Pancreas (tissue), 10 donors: ENCODE data around the gene S100A2. TPM values are rescaled to one million over a fixed set of nuclear protein-coding genes. Genes with fewer than 3 reads are reported as not detected.
A peak's percentile ranks its signal among the peaks of the same experiment; 100 is the strongest.
"Not testable (repeated sequence)": the region's sequence is repeated elsewhere in the genome, so short reads cannot be mapped to it uniquely, and the experiment has no call there.

ENCODE experiments used
- ATAC-seq, 4 donors: fragments of 200-7000 bp; cut with Tn5 transposase; one replicate each; pipeline versions ENCODE4 v1.8.0 to v1.9.1; 2020; ENCODE audit warnings: mild to moderate bottlenecking in 4 of 4, moderate library complexity in 4 of 4
- DNase-seq, 6 donors: peaks; one replicate each; pipeline ENCODE4 v3.0.0-alpha.2; 2020
- FAIRE-seq: peaks from 2 replicates; lab custom pipeline; 2012; peaks lifted over from hg19 to GRCh38; lab: Jason Lieb, UNC
- H3K27ac ChIP-seq, 4 donors: fragments of 200-600 bp; sonication (generic); 1 replicate in 3 of 4; 2 replicates in 1 of 4; pipeline versions ENCODE4 v1.5.0 to v1.8.0; 2020
- H3K27me3 ChIP-seq, 4 donors: fragments of 200-600 bp; one replicate each; pipeline ENCODE4 v1.8.0; 2021
- H3K36me3 ChIP-seq, 3 donors: fragments of 200-600 bp; sonication (generic) in 1 of 3; one replicate each; pipeline versions ENCODE4 v1.5.0 to v1.8.0; 2020 to 2021
- H3K4me1 ChIP-seq, 3 donors: fragments of 200-600 bp; one replicate each; pipeline ENCODE4 v1.8.0; 2021
- H3K4me3 ChIP-seq, 4 donors: fragments of 200-600 bp; sonication (generic) in 2 of 4; one replicate each; pipeline versions ENCODE4 v1.5.0 to v1.8.0; 2020 to 2021
- H3K9me3 ChIP-seq, 4 donors: fragments of 200-600 bp; one replicate each; pipeline ENCODE4 v1.8.0; 2021
- CTCF ChIP-seq, 4 donors: fragments of 200-600 bp; sonication (generic) in 3 of 4; IDR thresholded peaks; one replicate each; pipeline versions ENCODE4 v1.5.0 to v1.8.0; 2021; ENCODE audit warnings: antibody characterized with exemption in 4 of 4
- WGBS, 2 donors: extraction: QIAGEN DNeasy Blood & Tissue Kit; methylation state at CpG; one replicate each; pipeline ENCODE4 v1.1.7; 2013; 5-methylcytosine and 5-hydroxymethylcytosine counted together
- intact Hi-C, 3 donors: fragments of 100-400 bp; cut with DNase I; formaldehyde crosslinking; loops; one replicate each; pipeline versions ENCODE4 v1.11.1 to v1.14.2; 2022
- polyA plus RNA-seq, 2 donors: library from polyadenylated mRNA; stranded (reverse); fragments of 200-250 nt; gene quantifications; one replicate each; pipeline ENCODE4 v1.2.3, GENCODE V29; 2013
- total RNA-seq, 6 donors: library from RNA; stranded (reverse); fragmentation: NEBNext Ultra II Directional in 4 of 6; extraction: Animal tissue kit (Norgen Biotek cat#: 25700) in 4 of 6; gene quantifications; one replicate each; pipeline versions ENCODE4 v1.2.1 to v1.2.4, GENCODE V29; 2021 to 2023
- donor health status: healthy with polysubstance abuse.
- donor health status: DM: no; HTN: no; CAD: no; lungs with moderate emphysema.
- donor health status: DM: no; HTN: no; CAD: no.
- donor health status: control.
- donor health status: control.
- donor health status: Bipolar disorder and iron deficiency.
- donor health status: DM: yes; HTN: yes; CAD: no.
- donor health status: DM: no; HTN: no; CAD: no.
- donor health status: DM: no; HTN: no; CAD: no.
- donor health status: DM: yes; HTN: yes; CAD: no.

S100A2 gene
- total and polyA plus RNA-seq, 8 donors: 0.60 to 2.8 (median 1.3) TPM; not detected in 2

GRCh38 chr1:153531638-153532037, 34.0 kb downstream of the S100A2 start:
- H3K9me3 ChIP-seq: no peaks in the 10 kb centered on the region
- no peaks in the 10 kb centered on the region for H3K27me3 ChIP-seq
- FAIRE-seq: no peak
- H3K36me3 ChIP-seq: no peaks in the 10 kb centered on the region
- intact Hi-C loops: no loop called here
- ATAC-seq: no peak
- no peak for TF ChIP-seq CTCF (IDR thresholded peaks at IDR 0.05)
- H3K4me3 ChIP-seq: no peak overlapping the region
- 83 to 90% methylated on average over 3 of the region's 3 CpGs for WGBS, 2 donors
- DNase-seq: no peak
- no peak overlapping the region for H3K27ac ChIP-seq
- H3K4me1 ChIP-seq: no peaks in the 10 kb centered on the region

DNA sequence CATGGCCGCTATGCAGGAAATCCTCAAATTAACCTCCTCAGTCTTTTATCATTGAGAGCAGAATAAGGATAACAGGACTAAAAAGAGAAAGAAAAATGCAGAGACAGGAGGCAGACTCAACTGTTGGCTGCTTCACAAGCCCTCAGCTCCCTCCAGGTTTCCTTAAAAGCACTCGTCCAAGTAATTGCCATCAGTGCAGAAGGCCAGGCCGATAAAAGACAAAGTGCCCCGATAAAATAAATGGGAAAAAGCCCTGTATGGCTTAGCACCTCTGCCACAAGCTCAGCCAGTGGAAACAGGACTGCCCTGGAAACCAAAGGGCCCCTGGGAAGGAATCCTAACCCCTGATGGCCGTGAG, 38.0 kb downstream of the S100A2 start:
- FAIRE-seq (no peak), DNase-seq (no peak), ATAC-seq (no peak)
- no peaks in the 10 kb centered on the region for H3K9me3 ChIP-seq
- H3K4me1 ChIP-seq: no peaks in the 10 kb centered on the region
- no peaks in the 10 kb centered on the region for H3K27me3 ChIP-seq
- intact Hi-C loops: no loop called here
- no peak for TF ChIP-seq CTCF (IDR thresholded peaks at IDR 0.05)
- no peak overlapping the region for H3K27ac ChIP-seq
- H3K4me3 ChIP-seq: no peak overlapping the region
- WGBS, 2 donors: 85 to 88% methylated on average over 5 of the region's 5 CpGs
- H3K36me3 ChIP-seq: no peaks in the 10 kb centered on the region

- H3K36me3 ChIP-seq: no peaks in the 10 kb centered on the region
- no peak overlapping the region for H3K4me3 ChIP-seq
- H3K9me3 ChIP-seq: no peaks in the 10 kb centered on the region
- no peak for FAIRE-seq
- no peaks in the 10 kb centered on the region for H3K27me3 ChIP-seq
- no peak overlapping the region for H3K27ac ChIP-seq
- intact Hi-C loops: no loop called here
- WGBS, 2 donors: 82 to 86% methylated on average over 8 of the region's 8 CpGs
- no peak for DNase-seq
- peak in 1 of 4 donors; percentile 18 for ATAC-seq
- no peak for TF ChIP-seq CTCF (IDR thresholded peaks at IDR 0.05)
- H3K4me1 ChIP-seq: no peaks in the 10 kb centered on the region
These were observed 38.5 kb downstream of the S100A2 start for GRCh38 chr1:153527023-153527682.

GRCh38 chr1:153526132-153526543, 39.5 kb downstream of the S100A2 start:
- Histone ChIP-seq H3K36me3 (no peaks in the 10 kb centered on the region), H3K27me3 (no peaks in the 10 kb centered on the region), H3K4me1 (no peaks in the 10 kb centered on the region), H3K9me3 (no peaks in the 10 kb centered on the region), H3K27ac (no peak overlapping the region), H3K4me3 (no peak overlapping the region)
- no peak for TF ChIP-seq CTCF (IDR thresholded peaks at IDR 0.05)
- ATAC-seq: peak in 3 of 4 donors; percentile 21 to 38 (median 35)
- 20 to 22% methylated on average over 8 of the region's 8 CpGs for WGBS, 2 donors
- FAIRE-seq: no peak
- DNase-seq: no peak
- intact Hi-C loops: no loop called here

DNA sequence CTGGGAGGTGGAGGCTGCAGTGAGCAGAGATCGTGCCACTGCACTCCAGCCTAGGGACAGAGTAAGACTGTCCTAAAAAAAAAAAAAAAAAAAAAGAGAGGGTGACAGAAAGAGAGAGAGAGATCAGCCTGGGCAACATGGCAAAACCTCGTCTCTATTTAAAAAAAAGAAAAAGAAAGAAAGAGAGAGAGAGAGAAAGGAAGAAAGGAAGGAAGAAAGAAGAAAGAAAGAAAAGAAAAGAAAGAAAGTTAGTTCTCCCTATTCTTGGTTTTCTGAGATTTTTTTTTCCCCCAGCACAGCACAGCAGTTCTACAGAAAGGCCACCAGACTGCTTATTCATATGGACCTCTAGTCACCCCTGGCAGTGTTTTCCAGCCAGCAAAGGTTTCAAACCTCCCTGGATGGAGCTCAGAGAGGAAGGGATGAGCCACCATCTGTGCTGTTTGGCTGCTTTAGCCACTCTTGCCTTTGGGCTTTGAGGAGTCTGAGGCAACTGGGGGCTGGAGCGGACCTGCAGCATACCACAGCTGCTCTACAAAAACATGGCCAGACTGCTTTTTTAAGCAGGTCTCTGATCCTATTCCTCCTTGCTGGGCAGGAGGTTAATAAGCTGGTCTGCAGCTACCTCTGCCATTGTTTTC, 40.4 kb downstream of the S100A2 start:
- Histone ChIP-seq H3K4me3 (no peak overlapping the region), H3K27ac (no peak overlapping the region), H3K27me3 (no peaks in the 10 kb centered on the region), H3K9me3 (no peaks in the 10 kb centered on the region), H3K4me1 (peaks cover 0 to 5% (median 0%) of the 10 kb centered on the region in 3 donors), H3K36me3 (no peaks in the 10 kb centered on the region)
- intact Hi-C loops: no loop called here
- FAIRE-seq (no peak), DNase-seq (no peak), ATAC-seq (peak in 3 of 4 donors; percentile 24 to 48 (median 41))
- no peak for TF ChIP-seq CTCF (IDR thresholded peaks at IDR 0.05)
- 54 to 56% methylated on average over 3 of the region's 3 CpGs for WGBS, 2 donors

DNA sequence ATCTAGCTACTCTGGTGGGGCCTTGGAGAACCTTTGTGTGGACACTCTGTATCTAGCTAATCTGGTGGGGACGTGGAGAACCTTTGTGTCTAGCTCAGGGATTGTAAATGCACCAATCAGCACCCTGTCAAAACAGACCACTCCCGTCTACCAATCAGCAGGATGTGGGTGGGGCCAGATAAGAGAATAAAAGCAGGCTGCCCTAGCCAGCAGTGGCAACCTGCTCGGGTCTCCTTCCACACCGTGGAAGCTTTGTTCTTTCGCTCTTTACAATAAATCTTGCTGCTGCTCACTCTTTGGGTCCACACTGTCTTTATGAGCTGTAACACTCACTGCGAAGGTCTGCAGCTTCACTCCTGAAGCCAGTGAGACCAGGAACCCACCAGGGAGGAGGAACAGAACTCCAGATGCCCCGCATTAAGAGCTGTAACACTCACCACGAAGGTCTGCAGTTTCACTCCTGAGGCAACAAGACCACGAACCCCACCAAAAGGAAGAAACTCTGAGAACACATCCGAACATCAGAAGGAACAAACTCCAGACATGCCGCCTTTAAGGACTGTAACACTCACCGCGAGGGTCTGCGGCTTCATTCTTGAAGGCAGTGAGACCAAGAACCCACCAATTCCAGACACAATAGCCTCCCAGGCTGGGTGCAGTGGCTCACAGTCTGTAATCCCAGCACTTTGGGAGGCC, 43.1 kb downstream of the S100A2 start:
- ATAC-seq, H3K27ac ChIP-seq, H3K9me3 ChIP-seq, FAIRE-seq, H3K4me3 ChIP-seq, H3K27me3 ChIP-seq, H3K4me1 ChIP-seq, DNase-seq, H3K36me3 ChIP-seq, intact Hi-C loops: not testable (repeated sequence)
- WGBS, 2 donors: 69 to 80% methylated on average over 13 to 14 of the region's 14 CpGs

DNA sequence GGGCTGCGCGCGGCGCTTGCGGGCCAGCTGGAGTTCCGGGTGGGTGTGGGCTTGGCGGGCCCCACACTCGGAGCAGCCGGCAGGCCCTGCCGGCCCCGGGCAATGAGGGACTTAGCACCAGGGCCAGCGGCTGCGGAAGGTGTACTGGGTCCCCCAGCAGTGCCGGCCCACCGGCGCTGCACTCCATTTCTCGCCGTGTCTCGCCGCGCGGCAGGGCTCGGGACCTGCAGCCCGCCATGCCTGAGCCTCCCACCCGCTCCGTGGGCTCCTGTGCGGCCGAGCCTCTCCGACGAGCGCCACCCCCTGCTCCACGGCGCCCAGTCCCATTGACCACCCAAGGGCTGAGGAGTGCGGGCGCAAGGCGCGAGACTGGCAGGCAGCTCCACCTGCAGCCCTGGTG, 43.8 kb downstream of the S100A2 start:
- H3K9me3 ChIP-seq, intact Hi-C loops, H3K4me3 ChIP-seq, H3K36me3 ChIP-seq, H3K27me3 ChIP-seq, ATAC-seq, H3K27ac ChIP-seq, H3K4me1 ChIP-seq, FAIRE-seq, DNase-seq: not testable (repeated sequence)
- WGBS, 2 donors: 95 to 98% methylated on average over 31 to 37 of the region's 37 CpGs
